Kidney (tissue), 14 donors: ENCODE measurements around the gene GPHA2. TPM values are rescaled to one million over a fixed set of nuclear protein-coding genes. Genes with fewer than 3 reads are reported as not detected.

Experiments
- DNase-seq, 5 donors: peaks; one replicate each; pipeline ENCODE4 v3.0.0-alpha.2; 2013 to 2020
- FAIRE-seq: peaks from 2 replicates; lab custom pipeline; 2012; peaks lifted over from hg19 to GRCh38; lab: Jason Lieb, UNC
- H3K27ac ChIP-seq, 2 donors: one replicate each; pipeline ENCODE4 v1.7.0; 2013; ENCODE audit warnings: low read depth in 2 of 2, low read length in 2 of 2, inconsistent platforms in 1 of 2
- H3K27me3 ChIP-seq: one replicate; pipeline ENCODE4 v1.7.1; 2013; ENCODE audit warnings: low read length, inconsistent platforms; ENCODE audit not compliant: control insufficient read depth, insufficient read depth
- H3K36me3 ChIP-seq, 3 donors: one replicate each; pipeline versions ENCODE4 v1.7.0 to v1.7.1; 2013; ENCODE audit warnings: low read length in 3 of 3, control low read depth in 1 of 3, inconsistent platforms in 1 of 3; ENCODE audit not compliant: insufficient read depth in 3 of 3, control insufficient read depth in 2 of 3
- H3K4me1 ChIP-seq, 3 donors: one replicate each; pipeline versions ENCODE4 v1.7.0 to v1.7.1; 2013; ENCODE audit warnings: low read length in 3 of 3, inconsistent platforms in 1 of 3, low read depth in 1 of 3; ENCODE audit not compliant: control insufficient read depth in 2 of 3, insufficient read depth in 2 of 3
- H3K4me3 ChIP-seq, 3 donors: one replicate each; pipeline versions ENCODE4 v1.7.0 to v1.8.1; 2013; ENCODE audit warnings: low read length in 3 of 3, control low read depth in 1 of 3, inconsistent platforms in 1 of 3
- H3K9ac ChIP-seq, 3 donors: one replicate each; pipeline versions ENCODE4 v1.7.0 to v1.7.1; 2013; ENCODE audit warnings: low read length in 3 of 3, control low read depth in 1 of 3, inconsistent platforms in 1 of 3
- H3K9me3 ChIP-seq, 3 donors: one replicate each; pipeline versions ENCODE4 v1.7.0 to v1.7.1; 2013; ENCODE audit warnings: low read length in 3 of 3, control low read depth in 1 of 3, inconsistent platforms in 1 of 3; ENCODE audit not compliant: control insufficient read depth in 2 of 3, insufficient read depth in 1 of 3
- intact Hi-C: fragments of 100-400 bp; cut with DNase I; formaldehyde crosslinking; loops from one replicate; pipeline ENCODE4 v1.11.1; 2022
- polyA plus RNA-seq: library from polyadenylated mRNA; stranded (reverse); fragments of 350-450 nt; fragmentation: Illumina TruSeq; extraction: RNeasy Lipid Tissue Mini Kit (QIAGEN cat#74804); gene quantifications from one replicate; pipeline ENCODE4 v1.2.3, GENCODE V29; 2014; ENCODE audit warnings: low read depth, low replicate concordance; ENCODE audit not compliant: insufficient read depth
- total RNA-seq: library from RNA; stranded (reverse); fragmentation: NEBNext Ultra II Directional; extraction: Animal tissue kit (Norgen Biotek cat#: 25700); gene quantifications from one replicate; pipeline ENCODE4 v1.2.1, GENCODE V29; 2021
- TF ChIP-seq, protein P1 (sequence below): IDR thresholded peaks from 3 replicates; pipeline ENCODE4 v1.5.1; 2012; ENCODE audit warnings: mild to moderate bottlenecking, moderate library complexity, borderline replicate concordance; ENCODE audit not compliant: insufficient read depth; ENCODE audit errors: extremely low read depth
- donor health status: control.
- donor health status: control.
- donor health status: control.
- donor health status: control.
- donor health status: control.
- donor health status: DM: yes; HTN: yes; CAD: no.
- donor health status: Normal renal cell carcinoma (clear cell type).

The GPHA2 gene
- total and polyA plus RNA-seq, 2 donors from 2014 or later: 0.99 TPM; not detected in 1

- Histone ChIP-seq H3K36me3 (no peaks in the 10 kb centered on the region), H3K27ac (peak overlapping the region; percentile 27 to 32), H3K9me3 (no peaks in the 10 kb centered on the region), H3K4me1 (peaks cover 0 to 25% (median under 1%) of the 10 kb centered on the region in 3 donors), H3K9ac (no peak overlapping the region), H3K27me3 (no peaks in the 10 kb centered on the region), H3K4me3 (peak overlapping the region in 2 of 3 donors; percentile 1 to 25)
- peak in 4 of 5 donors; percentile 66 to 82 (median 70) for DNase-seq
- TF ChIP-seq, protein P1, sequence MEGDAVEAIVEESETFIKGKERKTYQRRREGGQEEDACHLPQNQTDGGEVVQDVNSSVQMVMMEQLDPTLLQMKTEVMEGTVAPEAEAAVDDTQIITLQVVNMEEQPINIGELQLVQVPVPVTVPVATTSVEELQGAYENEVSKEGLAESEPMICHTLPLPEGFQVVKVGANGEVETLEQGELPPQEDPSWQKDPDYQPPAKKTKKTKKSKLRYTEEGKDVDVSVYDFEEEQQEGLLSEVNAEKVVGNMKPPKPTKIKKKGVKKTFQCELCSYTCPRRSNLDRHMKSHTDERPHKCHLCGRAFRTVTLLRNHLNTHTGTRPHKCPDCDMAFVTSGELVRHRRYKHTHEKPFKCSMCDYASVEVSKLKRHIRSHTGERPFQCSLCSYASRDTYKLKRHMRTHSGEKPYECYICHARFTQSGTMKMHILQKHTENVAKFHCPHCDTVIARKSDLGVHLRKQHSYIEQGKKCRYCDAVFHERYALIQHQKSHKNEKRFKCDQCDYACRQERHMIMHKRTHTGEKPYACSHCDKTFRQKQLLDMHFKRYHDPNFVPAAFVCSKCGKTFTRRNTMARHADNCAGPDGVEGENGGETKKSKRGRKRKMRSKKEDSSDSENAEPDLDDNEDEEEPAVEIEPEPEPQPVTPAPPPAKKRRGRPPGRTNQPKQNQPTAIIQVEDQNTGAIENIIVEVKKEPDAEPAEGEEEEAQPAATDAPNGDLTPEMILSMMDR: no peak
- intact Hi-C loops: no loop called here
- FAIRE-seq: no peak
Observed at GRCh38 chr11:64888729-64889511, 46.8 kb downstream of the GPHA2 start.

GRCh38 chr11:64888406-64888728, 47.3 kb downstream of the GPHA2 start:
- no peak for DNase-seq
- TF ChIP-seq, protein P1: no peak
- Histone ChIP-seq H3K9me3 (no peaks in the 10 kb centered on the region), H3K4me1 (peaks cover 0 to 20% (median 0%) of the 10 kb centered on the region in 3 donors), H3K27me3 (no peaks in the 10 kb centered on the region), H3K27ac (peak overlapping the region; percentile 20 to 27), H3K36me3 (no peaks in the 10 kb centered on the region), H3K4me3 (peak overlapping the region; percentile 21 to 29 (median 27)), H3K9ac (no peak overlapping the region)
- intact Hi-C loops: no loop called here
- no peak for FAIRE-seq

DNA sequence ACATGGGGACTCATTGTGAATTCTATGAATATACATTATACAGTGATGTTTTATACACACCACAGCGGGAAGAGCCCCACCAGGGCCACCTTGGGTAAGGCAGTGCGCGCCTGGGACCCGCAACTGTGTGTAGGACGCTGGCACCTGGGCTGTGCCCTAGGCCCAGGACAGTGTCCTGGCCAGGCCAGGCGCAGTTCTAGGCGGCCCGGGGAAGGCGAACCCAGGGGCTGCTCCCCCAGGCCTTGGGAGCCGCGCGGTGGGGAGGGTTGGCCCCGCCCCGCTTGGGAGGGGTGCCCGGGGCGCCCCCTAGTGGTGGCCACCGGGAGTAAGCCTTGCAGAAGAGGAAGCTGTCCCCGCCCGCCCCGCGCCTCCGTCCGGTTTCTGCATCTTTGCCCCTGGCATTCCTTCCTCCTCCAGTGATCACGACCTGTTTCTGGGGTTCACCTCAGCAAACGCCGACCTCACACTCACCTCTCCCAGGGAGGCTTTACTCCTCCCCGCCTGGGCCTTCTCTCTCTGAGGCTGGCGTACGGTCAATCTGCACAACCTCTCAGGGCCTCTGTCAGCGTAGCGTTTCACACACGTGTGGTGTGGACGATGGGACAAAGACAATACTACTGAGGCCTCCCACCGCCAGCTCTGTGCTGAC, 47.8 kb downstream of the GPHA2 start:
- peak overlapping the region in 2 of 3 donors; percentile 2 to 46 for H3K9ac ChIP-seq
- DNase-seq (peak; percentile 86 to 93 (median 90)), FAIRE-seq (no peak)
- TF ChIP-seq, protein P1: peak; percentile 89
- peak overlapping the region; percentile 23 to 27 for H3K27ac ChIP-seq
- H3K4me3 ChIP-seq: peak overlapping the region; percentile 21 to 29 (median 27)
- no peaks in the 10 kb centered on the region for H3K27me3 ChIP-seq
- peaks cover 0 to 16% (median 0%) of the 10 kb centered on the region in 3 donors for H3K4me1 ChIP-seq
- H3K9me3 ChIP-seq: no peaks in the 10 kb centered on the region
- intact Hi-C loops: no loop called here
- no peaks in the 10 kb centered on the region for H3K36me3 ChIP-seq
